Activated gamma-delta T cell treated with anti-CD3 and anti-CD28 coated beads, Interleukin-2, amount 50 U/mL, for 16 hours (primary cell): ENCODE data around the gene PPFIBP2.

Experiments used
- DNase-seq: peaks from one replicate; pipeline ENCODE4 v3.0.0-alpha.2; 2020; ENCODE audit warnings: low read depth

PPFIBP2 gene

DNA sequence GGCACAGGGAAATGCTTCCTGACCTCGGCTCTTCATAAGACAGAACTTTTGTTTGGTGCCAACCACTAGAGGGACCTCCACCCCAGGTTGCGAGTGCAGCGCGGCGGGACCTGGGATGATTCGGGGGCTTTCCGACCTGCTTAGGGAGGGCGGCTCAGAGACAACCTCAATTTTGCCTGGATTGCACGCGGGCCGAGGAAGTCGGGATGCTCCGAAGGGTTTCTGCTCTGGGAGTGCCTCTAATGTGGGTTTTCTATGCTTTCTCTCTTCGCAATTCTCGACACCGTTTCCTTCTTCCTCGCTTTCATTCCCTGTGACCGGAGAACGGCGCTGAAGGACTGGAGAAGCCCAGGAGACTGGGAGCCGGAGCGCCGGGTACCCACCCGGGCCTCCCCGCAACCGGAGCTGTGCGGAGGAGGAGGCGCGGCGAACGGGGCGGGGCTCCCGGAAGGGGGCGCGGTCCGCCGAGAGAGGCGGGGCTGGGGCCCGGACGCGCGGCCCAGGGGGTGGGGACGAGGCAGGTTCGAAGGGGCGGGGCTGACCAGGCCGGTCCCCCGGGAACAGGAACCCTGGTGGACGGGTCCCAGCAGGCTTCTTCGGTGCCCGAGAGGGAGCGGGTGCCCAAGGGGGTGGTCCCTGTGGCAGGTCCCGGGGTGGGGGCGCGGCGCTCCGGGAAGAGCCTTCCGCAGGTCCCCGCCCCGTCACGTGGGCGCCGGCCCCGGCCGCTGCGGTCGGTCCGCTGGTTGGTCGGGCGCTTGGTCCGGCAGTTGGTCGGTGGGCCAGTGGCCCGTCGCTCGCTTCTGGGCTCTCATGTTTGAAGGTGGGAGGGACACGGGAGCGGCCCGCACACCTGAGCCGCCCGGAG lies at the start of gene PPFIBP2:
Gene PPFIBP2, plus strand, starts transcription at position 766 of the 865 bp plus-strand sequence. CDS start 35,477 bp downstream, outside the sequence.
- DNase-seq: peak; percentile 71

DNA sequence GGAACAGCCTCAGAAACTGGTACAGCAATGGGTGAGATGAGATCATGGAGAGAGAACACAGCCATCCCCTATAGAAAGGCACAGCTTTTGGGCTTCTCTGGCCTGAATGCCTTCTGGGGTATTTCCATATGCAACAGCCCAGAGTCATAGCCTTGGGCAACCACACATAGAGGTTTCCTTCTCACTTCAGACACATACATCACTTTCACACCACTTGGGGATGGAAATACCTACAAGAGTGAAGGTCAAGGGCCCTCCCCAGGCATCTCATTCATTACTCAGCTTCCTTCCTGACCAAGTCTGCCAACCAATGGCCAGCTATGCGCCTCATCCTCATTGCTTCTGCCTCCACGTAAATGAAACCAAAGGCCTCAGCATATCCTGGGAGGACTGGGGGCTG lies 46.1 kb upstream of the PPFIBP2 start:
- no peak for DNase-seq

DNA sequence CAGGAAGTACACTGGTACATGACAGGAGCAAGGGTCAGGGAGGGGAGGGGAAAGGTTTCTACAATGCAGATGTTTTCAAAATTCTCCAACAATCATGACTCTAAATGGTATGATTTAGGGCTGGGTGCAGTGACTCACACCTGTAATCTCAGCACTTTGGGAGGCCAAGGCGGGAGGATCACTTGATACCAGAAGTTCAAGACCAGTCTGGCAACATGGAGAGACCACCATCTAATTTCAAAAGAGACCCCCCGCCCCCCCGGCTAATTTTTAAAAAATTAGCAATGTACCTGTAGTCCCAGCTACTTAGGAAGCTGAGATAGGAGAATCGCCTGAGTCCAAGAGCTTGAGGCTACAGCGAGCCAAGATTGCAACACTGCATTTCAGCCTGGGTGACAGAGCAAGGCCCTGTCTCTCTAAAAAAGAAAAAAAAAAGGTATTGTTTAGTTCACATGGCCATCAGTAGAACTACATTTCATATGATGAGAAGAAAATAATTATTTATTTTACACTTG lies 44.4 kb upstream of the PPFIBP2 start:
- DNase-seq: no peak

DNA sequence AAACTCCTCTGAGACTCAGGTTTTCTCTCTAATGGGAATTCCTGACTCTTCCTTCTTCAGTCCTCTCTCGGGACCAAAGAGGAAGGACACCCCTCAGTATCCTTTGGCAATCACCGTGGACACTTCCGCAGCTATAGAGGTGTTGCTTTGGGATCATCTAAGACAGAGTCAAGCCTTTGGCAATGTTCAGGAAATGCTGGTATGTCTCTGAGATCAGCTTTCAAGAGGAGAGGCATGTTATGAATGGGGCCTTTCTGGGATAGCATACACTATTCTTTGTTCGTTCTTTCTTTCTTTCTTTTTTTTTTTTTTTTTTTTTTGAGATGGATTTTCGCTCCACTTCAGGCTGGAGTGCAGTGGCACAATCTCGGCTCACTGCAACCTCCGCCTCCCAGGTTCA lies 42.7 kb upstream of the PPFIBP2 start:
- no peak for DNase-seq

DNA sequence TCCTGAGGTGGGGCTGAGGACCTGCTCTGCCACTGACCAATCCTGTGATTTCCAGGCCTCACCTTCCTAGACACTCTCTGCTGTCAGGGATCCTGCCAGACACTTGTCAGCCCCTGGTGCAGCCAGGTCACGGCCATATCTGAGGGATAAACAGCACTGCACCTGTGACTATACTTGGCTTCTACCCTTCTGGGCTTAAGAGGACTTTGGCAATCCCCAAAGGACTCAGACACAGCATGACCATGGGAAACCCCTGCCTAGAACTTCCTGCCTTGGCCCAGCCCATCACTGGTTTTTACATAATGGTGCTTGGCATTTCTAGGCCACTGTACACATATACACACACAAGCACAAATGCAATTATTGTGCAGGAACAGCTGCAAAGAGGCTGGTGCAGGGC lies 40.1 kb upstream of the PPFIBP2 start:
- DNase-seq: no peak

DNA sequence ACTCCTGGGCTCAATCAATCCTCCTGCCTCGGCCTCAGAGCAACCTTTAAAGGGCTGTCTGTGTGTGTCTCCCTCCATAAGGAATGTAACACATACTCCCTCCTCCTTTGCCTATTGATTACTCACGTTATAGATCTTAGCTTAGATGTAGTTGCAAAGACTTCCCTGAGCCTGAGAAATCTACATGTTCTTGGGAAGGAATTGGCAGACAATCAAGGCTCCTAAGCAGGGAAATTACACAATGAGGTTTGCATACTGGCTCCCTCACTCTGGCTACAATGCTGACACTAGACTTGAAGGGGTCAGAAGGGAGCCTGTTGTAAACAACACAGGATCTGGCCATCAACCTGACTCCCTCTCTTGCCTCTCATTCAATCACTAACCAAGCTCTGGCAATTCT lies 33.7 kb upstream of the PPFIBP2 start:
- no peak for DNase-seq

DNA sequence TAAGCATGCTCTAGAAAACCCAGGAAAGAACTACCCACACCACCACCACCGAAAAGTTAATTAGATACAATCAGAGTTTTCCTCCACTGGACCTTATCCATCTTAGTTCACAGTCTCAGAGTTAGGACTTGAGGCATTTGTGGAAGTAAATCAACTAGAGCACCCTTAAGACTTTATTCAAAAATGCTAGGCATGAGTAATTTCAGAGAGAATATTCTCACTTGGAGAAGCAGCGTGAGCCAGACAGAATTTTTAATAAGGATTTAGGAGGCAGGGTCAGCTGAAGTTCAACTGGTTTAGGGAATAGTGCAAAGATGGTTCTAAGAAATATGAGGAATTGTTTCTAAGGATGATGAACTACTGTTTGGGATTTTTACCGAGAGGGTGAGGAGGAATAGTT lies 29.7 kb upstream of the PPFIBP2 start:
- no peak for DNase-seq

- DNase-seq: no peak
Measured at GRCh38 chr11:7484645-7485044, 29.2 kb upstream of the PPFIBP2 start.

- no peak for DNase-seq
Measured at GRCh38 chr11:7485186-7486097, 28.4 kb upstream of the PPFIBP2 start, which contains the start of gene OLFML1. Gene OLFML1, plus strand, starts transcription at chr11:7485506. Its CDS starts 370 bp downstream, at chr11:7485876.

DNA sequence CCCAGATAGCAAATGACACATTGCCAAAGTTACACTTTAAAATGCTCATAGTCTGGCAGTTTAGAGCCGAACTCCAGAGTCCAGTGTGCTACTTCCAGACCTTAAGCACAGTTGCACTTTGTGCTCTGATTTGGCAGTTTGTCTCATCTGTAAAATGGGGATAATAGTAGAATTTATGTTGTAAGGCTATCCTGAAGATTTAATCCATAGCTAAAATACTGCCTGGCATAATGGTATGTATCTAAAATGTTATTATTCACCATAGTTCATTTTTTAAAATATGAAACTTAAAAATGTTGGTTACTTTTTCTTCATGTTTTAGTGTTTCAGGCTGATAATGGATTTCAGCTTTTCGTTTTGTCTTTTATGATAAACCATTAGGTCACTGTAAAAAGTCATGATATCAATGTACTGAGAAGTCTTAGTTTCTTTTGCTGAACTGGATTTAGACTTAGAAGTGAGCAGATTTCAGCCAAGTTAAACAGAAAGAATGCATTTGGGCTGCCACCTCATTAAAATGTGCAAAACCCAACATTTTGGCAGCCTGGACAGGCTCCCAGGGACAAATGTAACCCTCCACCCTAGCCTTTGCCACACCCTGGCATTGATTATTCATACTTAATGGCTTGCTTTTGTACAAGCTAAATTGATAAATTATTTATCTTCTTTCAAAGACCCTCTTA lies 27.6 kb upstream of the PPFIBP2 start:
- DNase-seq: no peak

- DNase-seq: no peak
Measured at GRCh38 chr11:7486781-7487140, 27.0 kb upstream of the PPFIBP2 start.

GRCh38 chr11:7487360-7487759 lies 26.4 kb upstream of the PPFIBP2 start:
- DNase-seq: no peak

- DNase-seq: no peak
Measured at GRCh38 chr11:7488681-7489080, 25.1 kb upstream of the PPFIBP2 start.

DNA sequence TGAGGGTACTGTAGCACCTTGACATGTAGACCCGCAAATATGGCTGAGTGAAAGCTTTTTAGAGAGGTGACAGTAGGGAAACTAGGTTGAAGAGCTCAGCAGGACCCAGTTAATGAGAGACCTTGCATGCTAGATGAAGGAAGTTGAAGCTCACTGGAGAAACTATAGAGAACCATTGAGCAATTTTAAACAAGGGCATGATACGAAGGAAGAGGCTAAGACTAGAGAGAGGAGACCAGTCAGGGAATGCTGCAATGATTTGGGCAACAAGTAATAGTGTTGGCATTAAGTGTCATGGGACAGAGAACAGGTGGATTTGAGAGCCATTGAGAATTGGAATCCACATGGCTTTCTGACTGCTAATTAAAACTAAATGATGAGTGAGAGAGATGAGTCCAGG lies 24.4 kb upstream of the PPFIBP2 start:
- DNase-seq: no peak

GRCh38 chr11:7490054-7490453 lies 23.7 kb upstream of the PPFIBP2 start:
- DNase-seq: no peak

- no peak for DNase-seq
Measured at GRCh38 chr11:7490535-7490934, 23.3 kb upstream of the PPFIBP2 start.

- DNase-seq: no peak
Measured at GRCh38 chr11:7492253-7492652, 21.5 kb upstream of the PPFIBP2 start.

DNA sequence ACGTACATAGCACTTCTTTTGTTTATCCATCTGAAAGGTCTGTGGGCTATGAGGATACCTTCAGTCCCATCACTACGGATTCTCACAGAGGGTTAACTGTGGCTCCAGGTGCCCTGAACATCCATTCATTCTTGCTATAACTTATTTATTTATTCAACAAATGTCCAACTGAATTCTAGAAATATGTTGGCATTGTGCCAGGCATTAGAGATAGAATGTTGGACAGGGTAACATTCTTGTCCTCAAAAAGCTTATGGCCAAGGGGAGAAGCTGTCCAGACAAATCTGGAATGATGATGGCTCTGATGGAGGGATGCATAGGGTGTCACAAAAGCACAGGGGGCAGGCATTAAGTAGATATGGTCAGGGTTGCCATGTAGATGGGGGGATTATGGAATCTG lies 20.1 kb upstream of the PPFIBP2 start:
- no peak for DNase-seq

- no peak for DNase-seq
Measured at GRCh38 chr11:7494086-7494745, 19.6 kb upstream of the PPFIBP2 start.

- no peak for DNase-seq
Measured at GRCh38 chr11:7495882-7496551, 17.8 kb upstream of the PPFIBP2 start.

GRCh38 chr11:7498193-7498592 lies 15.6 kb upstream of the PPFIBP2 start:
- DNase-seq: no peak
